Liver (tissue), 9 donors: ENCODE data around the gene VPS52. TPM values are rescaled to one million over a fixed set of nuclear protein-coding genes. Genes with fewer than 3 reads are reported as not detected.

Experiments used
- DNase-seq: peaks from one replicate; pipeline ENCODE4 v3.0.0-alpha.2; 2017; ENCODE audit warnings: low spot score
- H3K27ac ChIP-seq, 2 donors: one replicate each; pipeline ENCODE4 v1.7.0; 2013; ENCODE audit warnings: inconsistent platforms in 2 of 2, low read length in 2 of 2, control low read depth in 1 of 2, low read depth in 1 of 2, mild to moderate bottlenecking in 1 of 2
- H3K27me3 ChIP-seq, 4 donors: one replicate each; pipeline versions ENCODE4 v1.6.1 to v1.7.0; 2013; ENCODE audit warnings: low read length in 3 of 4, inconsistent platforms in 1 of 4, mild to moderate bottlenecking in 1 of 4, moderate library complexity in 1 of 4; ENCODE audit not compliant: control insufficient read depth in 4 of 4, insufficient read depth in 4 of 4
- H3K36me3 ChIP-seq, 4 donors: one replicate each; pipeline versions ENCODE4 v1.6.1 to v1.7.0; 2013; ENCODE audit warnings: low read length in 3 of 4, mild to moderate bottlenecking in 3 of 4, low read depth in 1 of 4, moderate library complexity in 1 of 4; ENCODE audit not compliant: control insufficient read depth in 4 of 4, insufficient read depth in 3 of 4
- H3K4me1 ChIP-seq, 4 donors: one replicate each; pipeline versions ENCODE4 v1.6.1 to v1.7.0; 2013; ENCODE audit warnings: low read length in 3 of 4, mild to moderate bottlenecking in 3 of 4, moderate library complexity in 1 of 4; ENCODE audit not compliant: control insufficient read depth in 4 of 4, insufficient read depth in 4 of 4
- H3K4me3 ChIP-seq, 3 donors: one replicate each; pipeline versions ENCODE4 v1.6.1 to v1.7.0; 2013; ENCODE audit warnings: low read length in 3 of 3, control low read depth in 1 of 3, low read depth in 1 of 3, mild to moderate bottlenecking in 1 of 3
- H3K9ac ChIP-seq, 2 donors: one replicate each; pipeline ENCODE4 v1.7.0; 2013; ENCODE audit warnings: low read length in 2 of 2, mild to moderate bottlenecking in 2 of 2, moderate library complexity in 2 of 2, control low read depth in 1 of 2, low read depth in 1 of 2
- H3K9me3 ChIP-seq, 4 donors: one replicate each; pipeline versions ENCODE4 v1.6.1 to v1.7.0; 2013; ENCODE audit warnings: low read length in 3 of 4; ENCODE audit not compliant: control insufficient read depth in 4 of 4
- ATF3 ChIP-seq: IDR thresholded peaks from 2 replicates; pipeline ENCODE4 v1.6.1; 2016; ENCODE audit warnings: antibody characterized with exemption
- CTCF ChIP-seq: fragments of 150-350 bp; IDR thresholded peaks from 2 replicates; pipeline ENCODE4 v1.5.1; 2017; ENCODE audit warnings: improper control_type of control experiment, low read depth, low read length; ENCODE audit not compliant: missing input control
- EGR1 ChIP-seq, 2 donors: IDR thresholded peaks; 2 replicates each; pipeline ENCODE4 v1.6.1; 2016 to 2018; ENCODE audit warnings: antibody characterized with exemption in 2 of 2, low read depth in 2 of 2
- FOXA1 ChIP-seq: IDR thresholded peaks from 2 replicates; pipeline ENCODE4 v1.6.1; 2016; ENCODE audit warnings: antibody characterized with exemption
- FOXA2 ChIP-seq: IDR thresholded peaks from 2 replicates; pipeline ENCODE4 v1.6.1; 2016; ENCODE audit warnings: antibody characterized with exemption
- GABPA ChIP-seq, 2 donors: IDR thresholded peaks in 1 of 2; conservative IDR thresholded peaks in 1 of 2; 2 replicates each; pipeline ENCODE4 v1.6.1; 2016; ENCODE audit warnings: antibody characterized with exemption in 2 of 2, mild to moderate bottlenecking in 1 of 2, moderate library complexity in 1 of 2
- HNF4A ChIP-seq, 2 donors: conservative IDR thresholded peaks; 2 replicates each; pipeline ENCODE4 v1.6.1; 2016; ENCODE audit warnings: antibody characterized with exemption in 2 of 2, mild to moderate bottlenecking in 2 of 2
- HNF4G ChIP-seq: IDR thresholded peaks from 2 replicates; pipeline ENCODE4 v1.6.1; 2016; ENCODE audit warnings: antibody characterized with exemption
- JUND ChIP-seq, 2 donors: IDR thresholded peaks; 2 replicates each; pipeline ENCODE4 v1.6.1; 2016; ENCODE audit warnings: antibody characterized with exemption in 2 of 2
- MAX ChIP-seq: IDR thresholded peaks from 2 replicates; pipeline ENCODE4 v1.6.1; 2016; ENCODE audit warnings: antibody characterized with exemption
- NR2F2 ChIP-seq: IDR thresholded peaks from 2 replicates; pipeline ENCODE4 v1.6.1; 2016; ENCODE audit warnings: antibody characterized with exemption
- RAD21 ChIP-seq, 2 donors: IDR thresholded peaks; 2 replicates each; pipeline ENCODE4 v1.6.1; 2016; ENCODE audit warnings: antibody characterized with exemption in 2 of 2, mild to moderate bottlenecking in 2 of 2
- REST ChIP-seq: IDR thresholded peaks from 2 replicates; pipeline ENCODE4 v1.6.1; 2016; ENCODE audit warnings: antibody characterized with exemption, mild to moderate bottlenecking
- RXRA ChIP-seq, 2 donors: IDR thresholded peaks; 2 replicates each; pipeline ENCODE4 v1.6.1; 2017 to 2018; ENCODE audit warnings: antibody characterized with exemption in 2 of 2, mild to moderate bottlenecking in 1 of 2
- SP1 ChIP-seq: IDR thresholded peaks from 2 replicates; pipeline ENCODE4 v1.6.1; 2018; ENCODE audit warnings: antibody characterized with exemption, mild to moderate bottlenecking
- TAF1 ChIP-seq: conservative IDR thresholded peaks from 2 replicates; pipeline ENCODE4 v1.6.1; 2016; ENCODE audit warnings: antibody characterized with exemption, mild to moderate bottlenecking
- YY1 ChIP-seq: IDR thresholded peaks from 2 replicates; pipeline ENCODE4 v1.6.1; 2016; ENCODE audit warnings: antibody characterized with exemption, mild to moderate bottlenecking
- ZBTB33 ChIP-seq: IDR thresholded peaks from 2 replicates; pipeline ENCODE4 v1.6.1; 2016; ENCODE audit warnings: antibody characterized with exemption
- WGBS: extraction: QIAGEN DNeasy Blood & Tissue Kit; methylation state at CpG from one replicate; pipeline ENCODE4 v1.1.7; 2013; 5-methylcytosine and 5-hydroxymethylcytosine counted together
- polyA plus RNA-seq, 2 donors: library from polyadenylated mRNA; stranded (reverse) in 1 of 2; unstranded in 1 of 2; fragments of 200-250 nt in 1 of 2; fragments of >200 nt in 1 of 2; fragmentation: Nextera tagmentation in 1 of 2; extraction: Ambion mirVana in 1 of 2; gene quantifications; one replicate each; pipeline versions ENCODE4 v1.2.1 to v1.2.3, GENCODE V29; 2013 to 2015
- total RNA-seq, 2 donors: library from RNA; depleted of rRNA; stranded (reverse); fragments of >200 nt; gene quantifications; one replicate each; pipeline ENCODE4 v1.2.3, GENCODE V29; 2014
- donor health status: healthy.
- donor health status: healthy.
- donor health status: healthy.
- donor health status: healthy.
- donor health status: healthy.

The VPS52 gene
- total and polyA plus RNA-seq, 4 donors: 21.3 to 33.4 (median 25.3) TPM

GRCh38 chr6:33288921-33289783 is 17.5 kb upstream of the VPS52 start, which contains the start of the genes PFDN6 and WDR46:
TSS of gene PFDN6 (plus strand) at chr6:33289601. CDS start at chr6:33289857, 256 bp downstream.
TSS of gene WDR46 (minus strand) at chr6:33289239. CDS start at chr6:33289170, 69 bp downstream.
- peak within 1 kb of the TSS; percentile 74 to 93 (median 83) for H3K4me3 ChIP-seq
- H3K27ac ChIP-seq: peak within 1 kb of the TSS; percentile 85 to 87
- H3K9me3 ChIP-seq: no peaks in the 10 kb centered on the region
- peaks cover 10 to 23% (median 20%) of the 10 kb centered on the region in 4 donors for H3K4me1 ChIP-seq
- no peaks in the 10 kb centered on the region for H3K27me3 ChIP-seq
- H3K36me3 ChIP-seq: peaks cover 7 to 53% (median 23%) of the 10 kb centered on the region in 4 donors
- under 1% methylated on average over 43 of the region's 43 CpGs for WGBS
- DNase-seq: peak; percentile 85
- peak within 1 kb of the TSS; percentile 68 for H3K9ac ChIP-seq
- TF ChIP-seq CTCF (no peak), YY1 (peak; percentile 100), NR2F2 (peak; percentile 53), ZBTB33 (peak; percentile 90), FOXA1 (peak; percentile 64), MAX (peak; percentile 84), TAF1 (no peak), GABPA (IDR thresholded peaks at IDR 0.05 in 1 of 2, conservative IDR thresholded peaks at IDR 0.05 in 1 of 2) (peak; percentile 96 to 99), RAD21 (IDR thresholded peaks at IDR 0.05) (peak in 1 of 2 donors; percentile 6), HNF4A (conservative IDR thresholded peaks at IDR 0.05) (peak in 1 of 2 donors; percentile 35), FOXA2 (peak; percentile 65), EGR1 (IDR thresholded peaks at IDR 0.05; ENCODE audit: low read depth in 2 of 2) (peak in 1 of 2 donors; percentile 77), SP1 (peak; percentile 48), HNF4G (no peak), RXRA (IDR thresholded peaks at IDR 0.05) (peak; percentile 26 to 53), ATF3 (no peak), REST (peak; percentile 32), JUND (IDR thresholded peaks at IDR 0.05) (peak in 1 of 2 donors; percentile 33)
